DLD1 (cell line): ENCODE results near the gene AKAP12.

Source experiments
- in situ Hi-C: cut with HindIII; loops from 2 replicates; pipeline ENCODE4 v1.10.0; 2017; ENCODE audit warnings: low sequenced_read_pairs

The AKAP12 gene

GRCh38 chr6:151232899-151233298 lies 6.9 kb upstream of the AKAP12 start:
- in situ Hi-C loops, result no loop called here

GRCh38 chr6:151233731-151234130 lies 6.0 kb upstream of the AKAP12 start:
- in situ Hi-C loops, result no loop called here

GRCh38 chr6:151236668-151237401 lies 2.9 kb upstream of the AKAP12 start:
- in situ Hi-C loops, result no loop called here

- in situ Hi-C loops, result no loop called here
These were observed 394 bp downstream of the AKAP12 start for GRCh38 chr6:151240036-151240685.

GRCh38 chr6:151240791-151241642 lies 1.2 kb downstream of the AKAP12 start:
- in situ Hi-C loops, result no loop called here

- in situ Hi-C loops, result no loop called here
These were observed 2.1 kb downstream of the AKAP12 start for GRCh38 chr6:151241853-151242252.

- in situ Hi-C loops, result no loop called here
These were observed 2.7 kb downstream of the AKAP12 start for GRCh38 chr6:151242420-151242861.

GRCh38 chr6:151243481-151243880 lies 3.7 kb downstream of the AKAP12 start:
- in situ Hi-C loops, result no loop called here

- in situ Hi-C loops, result no loop called here
These were observed 7.7 kb downstream of the AKAP12 start for GRCh38 chr6:151247490-151247889.

- in situ Hi-C loops, result no loop called here
These were observed 8.5 kb downstream of the AKAP12 start for GRCh38 chr6:151248295-151248694.

GRCh38 chr6:151252634-151253033 lies 12.9 kb downstream of the AKAP12 start:
- in situ Hi-C loops, result no loop called here

GRCh38 chr6:151254451-151255081 lies 14.8 kb downstream of the AKAP12 start:
- in situ Hi-C loops, result no loop called here

- in situ Hi-C loops, result no loop called here
These were observed 16.0 kb downstream of the AKAP12 start for GRCh38 chr6:151255811-151256210.

GRCh38 chr6:151257985-151258445 lies 18.2 kb downstream of the AKAP12 start:
- in situ Hi-C loops, result no loop called here

- in situ Hi-C loops, result no loop called here
These were observed 20.4 kb downstream of the AKAP12 start for GRCh38 chr6:151260205-151260604.

GRCh38 chr6:151263035-151263434 lies 23.3 kb downstream of the AKAP12 start:
- in situ Hi-C loops, result no loop called here

- in situ Hi-C loops, result no loop called here
These were observed 24.2 kb downstream of the AKAP12 start for GRCh38 chr6:151263967-151264366.

- in situ Hi-C loops, result no loop called here
These were observed 25.5 kb downstream of the AKAP12 start for GRCh38 chr6:151265282-151265681.

GRCh38 chr6:151269321-151269995 lies 29.7 kb downstream of the AKAP12 start:
- in situ Hi-C loops, result no loop called here

GRCh38 chr6:151275121-151275520 lies 35.4 kb downstream of the AKAP12 start:
- in situ Hi-C loops, result no loop called here
